UCSD-AML1 (cell line): ENCODE data around the gene RILPL2.
"Not testable (repeated sequence)": the region's sequence is repeated elsewhere in the genome, so short reads cannot be mapped to it uniquely, and the experiment has no call there.

Experiments
- DNase-seq: peaks from one replicate; lab custom pipeline; 2025; ENCODE audit not compliant: unreplicated experiment; lab: John Stamatoyannopoulos, UW

The RILPL2 gene

DNA sequence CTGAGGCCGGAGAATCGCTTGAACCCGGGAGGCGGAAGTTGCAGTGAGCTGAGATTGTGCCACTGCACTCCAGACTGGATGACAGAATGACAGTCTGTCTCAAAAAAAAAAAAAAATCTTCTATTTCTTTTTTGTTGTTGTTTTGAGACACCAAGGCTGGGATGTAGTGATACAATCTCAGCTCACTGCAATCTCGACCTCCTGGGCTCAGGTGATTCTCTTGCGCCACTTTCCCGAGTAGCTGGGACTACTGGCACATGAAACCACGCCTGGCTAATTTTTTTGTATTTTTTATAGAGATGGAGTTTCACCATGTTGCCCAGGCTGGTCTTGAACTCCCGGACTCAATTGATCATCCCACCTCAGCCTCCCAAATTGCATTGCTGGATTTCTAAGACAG is 14.2 kb upstream of the RILPL2 start:
- DNase-seq, result no peak

DNA sequence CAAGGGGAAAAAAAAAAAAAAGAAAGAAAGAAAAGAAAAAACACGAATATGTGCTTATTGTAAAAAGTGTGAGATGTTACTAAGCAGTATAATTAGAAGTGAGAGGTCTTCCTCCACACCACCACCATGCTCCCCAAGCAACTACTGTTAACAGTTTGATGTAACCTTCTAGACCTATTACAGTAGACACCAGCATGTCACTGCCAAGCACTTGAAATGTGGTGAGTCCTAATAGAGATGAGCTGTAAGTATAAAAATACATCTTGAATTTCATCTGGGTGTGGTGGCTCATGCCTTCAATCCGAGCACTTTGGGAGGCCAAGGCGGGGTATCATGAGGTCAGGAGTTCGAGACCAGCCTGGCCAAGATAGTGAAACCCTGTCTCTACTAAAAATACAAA is 13.4 kb upstream of the RILPL2 start:
- DNase-seq, result no peak

DNA sequence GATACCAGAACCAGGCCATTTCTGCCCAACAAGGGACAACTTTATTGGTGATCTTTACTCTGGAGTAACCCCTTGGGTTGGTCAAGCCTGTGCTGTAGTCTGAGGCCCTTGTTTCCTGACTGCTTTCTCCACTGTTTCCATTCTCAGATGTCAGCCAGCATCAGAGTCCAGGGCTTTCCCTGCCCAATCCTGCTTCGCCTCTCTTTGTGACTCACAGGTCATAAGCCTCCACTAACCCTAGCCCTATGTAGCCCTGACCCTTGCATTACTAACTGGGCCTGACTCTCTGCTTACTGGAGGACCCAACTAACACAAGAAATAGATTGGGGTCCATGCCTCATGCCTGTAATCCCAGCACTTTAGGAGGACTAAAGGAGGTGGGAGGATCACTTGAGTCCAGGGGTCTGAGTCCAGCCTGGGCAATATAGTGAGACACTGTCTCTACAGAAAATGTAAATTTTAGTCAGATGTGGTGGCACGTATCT is 12.8 kb upstream of the RILPL2 start:
- no peak for DNase-seq

DNA sequence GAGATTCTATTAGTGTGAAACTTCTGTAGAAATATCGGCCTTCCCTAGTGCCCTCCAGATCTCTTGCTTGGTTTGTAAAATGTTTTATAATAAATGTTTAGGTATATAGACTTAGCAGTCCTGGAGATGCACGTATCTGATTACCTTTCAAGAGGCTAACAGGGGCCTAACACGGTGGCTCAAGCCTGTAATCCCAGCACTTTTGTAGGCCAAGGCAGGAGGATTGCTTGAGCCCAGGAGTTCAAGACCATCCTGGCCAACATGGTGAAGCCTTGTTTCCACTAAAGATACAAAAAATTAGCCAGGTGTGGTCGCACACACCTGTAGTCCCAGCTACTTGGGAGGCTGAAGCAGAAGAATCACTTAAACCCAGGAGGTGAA is 9.8 kb upstream of the RILPL2 start:
- no peak for DNase-seq

DNA sequence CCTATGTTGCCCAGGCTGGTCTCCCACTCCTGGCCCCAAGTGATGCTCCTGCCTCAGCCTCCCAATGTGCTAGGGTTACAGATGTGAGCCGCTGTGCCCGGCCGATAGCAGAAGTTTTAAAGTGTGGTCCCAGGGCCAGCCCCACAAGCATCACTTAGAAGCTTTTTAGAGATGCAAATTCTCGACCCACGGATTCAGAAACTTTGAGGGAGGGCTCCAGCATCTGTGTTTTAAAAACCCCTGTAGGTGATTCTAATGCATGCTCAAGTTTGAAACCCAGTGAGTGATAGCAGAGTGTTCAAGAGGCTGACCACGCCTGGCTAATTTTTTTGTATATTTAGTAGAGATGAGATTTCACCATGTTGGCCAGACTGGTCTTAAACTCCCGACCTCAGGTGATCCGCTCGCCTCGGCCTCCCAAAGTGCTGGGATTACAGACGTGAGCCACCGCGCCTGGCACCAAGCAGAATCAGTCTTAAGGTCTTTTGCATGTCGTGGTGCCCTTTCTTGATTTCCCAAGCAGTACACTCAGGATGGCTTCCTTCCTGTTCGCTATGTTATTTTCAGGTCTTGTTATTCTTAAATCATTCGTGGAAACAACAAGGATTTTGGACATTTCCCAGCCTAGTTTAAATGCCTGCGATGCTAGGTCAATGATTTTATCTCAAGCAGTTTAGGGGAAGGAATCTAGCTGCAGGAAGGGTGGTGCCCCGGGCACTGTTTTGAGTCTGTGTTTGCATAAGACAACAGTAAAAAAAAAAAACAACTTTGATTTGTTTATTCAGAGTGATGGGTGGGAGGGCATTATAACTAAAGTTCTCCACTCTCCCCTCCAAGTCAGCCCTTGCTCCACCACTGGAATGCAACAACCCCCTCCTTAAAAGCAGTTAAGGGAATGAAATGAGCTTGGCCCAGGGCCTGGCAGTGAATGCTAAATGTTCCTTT is 9.2 kb upstream of the RILPL2 start:
- no peak for DNase-seq

DNA sequence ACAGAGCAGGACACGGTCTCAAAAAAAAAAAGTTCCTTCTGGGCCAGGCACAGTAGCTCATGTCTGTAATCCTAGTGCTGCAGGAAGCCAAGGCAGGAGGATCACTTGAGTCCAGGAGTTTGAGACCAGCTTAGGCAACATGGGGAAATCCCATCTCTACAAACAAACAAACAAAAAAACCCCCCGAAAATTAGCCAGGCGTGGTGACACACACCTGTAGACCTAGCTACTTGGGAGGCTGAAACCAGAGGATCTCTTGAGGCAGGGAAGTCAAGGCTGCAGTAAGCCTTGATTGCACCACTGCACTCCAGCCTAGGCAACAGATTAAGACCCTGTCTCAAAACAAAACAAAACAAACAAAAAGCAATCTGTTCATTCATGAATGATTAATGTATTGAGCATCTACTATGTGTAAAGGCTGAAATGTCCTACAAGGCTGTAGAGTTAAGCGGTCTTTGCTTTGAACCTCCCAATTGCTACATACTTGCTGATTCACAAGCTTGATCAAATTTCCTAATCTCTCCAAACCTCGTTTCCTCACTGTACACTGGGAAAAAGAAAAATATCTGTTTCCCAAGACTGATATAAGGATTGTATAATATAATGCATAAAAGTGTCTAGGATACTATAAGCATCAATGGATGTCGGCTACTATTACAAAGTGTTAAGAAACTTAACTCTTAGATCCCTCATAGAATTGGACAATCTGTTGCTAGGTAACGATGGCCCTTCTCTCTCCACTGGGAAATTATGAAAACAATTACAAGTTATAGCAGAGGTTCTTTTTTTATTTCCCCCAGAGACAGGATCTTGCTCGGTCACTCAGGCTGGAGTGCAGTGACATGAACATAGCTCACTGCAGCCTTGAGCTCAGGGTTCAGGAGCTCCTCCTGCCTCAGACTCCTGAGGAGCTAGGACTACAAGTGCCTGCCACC is 7.9 kb upstream of the RILPL2 start:
- no peak for DNase-seq

DNA sequence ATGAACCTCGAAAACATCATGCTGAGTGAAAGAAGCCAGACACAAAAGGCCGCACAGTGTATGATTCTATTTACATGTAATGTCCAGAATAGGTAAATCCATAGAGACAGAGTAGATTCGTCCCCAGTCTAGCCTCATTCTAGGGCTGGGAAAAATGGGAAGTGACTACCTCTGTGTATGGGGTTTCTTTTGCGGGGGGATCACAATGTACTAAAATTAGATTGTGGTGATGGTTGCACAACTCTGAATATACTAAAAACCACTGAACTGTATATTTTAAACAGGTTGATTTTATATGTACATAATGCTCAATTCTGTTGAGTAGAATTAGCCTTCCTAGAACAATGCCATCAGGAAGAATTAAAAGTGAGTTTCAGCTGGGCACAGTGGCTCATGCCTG is 6.3 kb upstream of the RILPL2 start:
- DNase-seq, result no peak

DNA sequence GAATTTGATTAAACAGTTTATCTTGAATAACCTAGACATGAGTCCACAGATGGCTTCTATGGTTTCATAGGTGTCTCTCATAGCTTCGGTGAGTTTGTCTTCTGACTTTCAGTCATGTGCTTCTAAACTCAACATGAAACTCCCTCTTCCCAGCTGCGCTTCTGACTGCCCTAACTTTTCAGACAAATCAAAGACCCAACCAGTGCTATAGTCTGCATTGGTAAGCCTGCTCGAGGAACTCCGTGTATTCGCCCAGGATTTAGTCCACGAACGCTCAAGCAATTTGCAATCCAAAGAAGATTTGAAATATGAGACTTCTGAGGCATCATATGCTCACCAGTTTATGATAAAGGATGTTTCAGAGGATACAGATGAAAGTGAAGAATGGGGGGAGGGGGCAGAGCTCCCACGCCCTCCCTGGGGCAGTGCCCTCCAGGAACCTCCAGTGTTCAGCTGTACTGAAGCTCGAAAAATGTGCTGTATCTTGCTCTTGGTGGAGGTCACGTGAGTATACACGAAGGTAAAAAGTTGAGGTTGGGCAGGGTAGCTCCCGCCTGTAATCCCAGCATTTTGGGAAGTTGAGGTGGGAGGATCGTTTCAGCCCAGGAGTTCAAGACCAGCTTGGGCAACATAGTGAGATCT is 5.2 kb upstream of the RILPL2 start:
- DNase-seq, result no peak

DNA sequence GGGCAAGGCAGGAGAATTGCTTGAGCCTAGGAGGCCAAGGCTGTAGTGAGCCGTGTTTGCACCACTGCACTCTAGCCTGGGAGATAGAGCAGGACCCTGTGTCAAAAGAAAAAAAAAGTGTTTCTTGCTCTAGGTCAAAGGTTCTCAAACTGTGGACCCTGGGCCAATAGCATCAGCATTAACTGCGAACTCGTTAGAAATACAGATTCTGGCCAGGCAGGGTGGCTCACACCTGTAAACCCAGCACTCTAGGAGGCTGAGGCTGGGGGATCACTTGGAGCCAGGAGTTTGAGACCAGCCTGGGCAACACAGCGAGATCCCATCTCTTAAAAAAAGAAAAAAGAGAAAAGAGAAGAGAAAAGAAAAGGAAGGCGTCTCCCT is 858 bp downstream of the RILPL2 start:
- no peak for DNase-seq

DNA sequence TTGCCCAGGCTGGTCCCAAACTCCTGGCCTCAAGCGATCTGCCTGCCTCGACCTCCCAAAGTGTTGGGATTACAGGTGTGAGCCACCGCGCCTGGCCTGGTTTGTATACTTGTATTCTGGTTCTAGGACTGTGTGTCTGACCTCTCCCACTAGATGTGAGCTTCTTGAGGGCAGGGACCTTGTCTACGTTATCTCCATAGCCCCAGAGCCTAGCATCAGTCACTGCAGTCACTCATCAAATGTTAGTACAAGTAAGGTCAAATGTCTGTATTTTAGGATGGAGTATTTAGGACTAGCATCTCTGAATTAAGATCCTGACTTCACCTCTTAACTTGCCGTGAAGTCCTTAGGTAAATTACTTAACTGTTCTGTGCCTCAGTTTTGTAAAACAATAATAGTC is 2.9 kb downstream of the RILPL2 start:
- no peak for DNase-seq

DNA sequence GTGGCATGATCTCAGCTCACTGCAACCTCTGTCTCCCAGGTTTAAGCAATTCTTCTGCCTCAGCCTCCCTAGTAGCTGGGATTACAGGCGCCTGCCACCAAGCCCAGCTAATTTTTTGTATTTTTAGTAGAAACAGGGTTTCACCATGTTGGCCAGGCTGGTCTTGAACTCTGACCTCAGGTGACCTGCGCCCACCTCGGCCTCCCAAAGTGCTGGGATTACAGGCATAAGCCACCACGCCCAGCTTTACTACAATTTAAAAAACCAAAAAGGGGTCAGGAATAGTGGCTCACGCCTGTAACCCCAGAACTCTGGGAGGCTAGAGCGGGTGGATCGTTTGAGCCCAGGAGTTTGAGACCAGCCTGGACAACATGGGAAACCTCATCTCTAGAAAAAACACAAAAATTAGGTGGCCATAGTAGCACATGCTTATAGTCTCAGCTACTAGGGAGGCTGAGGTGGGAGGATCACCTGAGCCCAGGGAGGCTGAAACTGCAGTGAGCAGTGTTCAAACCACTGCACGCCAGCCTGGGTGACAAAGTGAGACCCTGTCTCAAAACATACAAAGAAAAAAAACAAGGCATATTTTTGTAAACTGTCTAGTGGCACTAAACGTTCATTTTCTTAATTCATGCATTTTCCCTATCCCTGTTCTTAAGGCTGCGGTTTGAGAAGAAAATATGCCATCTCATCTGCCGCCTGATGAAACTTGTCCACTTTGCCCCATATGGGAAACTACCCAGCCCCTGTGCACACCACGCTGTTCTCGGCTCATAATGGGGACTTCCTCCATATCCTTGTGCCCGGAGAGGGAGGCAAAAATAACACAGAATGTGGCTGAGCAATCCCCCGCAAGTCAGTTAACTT is 4.3 kb downstream of the RILPL2 start:
- DNase-seq, result peak; percentile 64

DNA sequence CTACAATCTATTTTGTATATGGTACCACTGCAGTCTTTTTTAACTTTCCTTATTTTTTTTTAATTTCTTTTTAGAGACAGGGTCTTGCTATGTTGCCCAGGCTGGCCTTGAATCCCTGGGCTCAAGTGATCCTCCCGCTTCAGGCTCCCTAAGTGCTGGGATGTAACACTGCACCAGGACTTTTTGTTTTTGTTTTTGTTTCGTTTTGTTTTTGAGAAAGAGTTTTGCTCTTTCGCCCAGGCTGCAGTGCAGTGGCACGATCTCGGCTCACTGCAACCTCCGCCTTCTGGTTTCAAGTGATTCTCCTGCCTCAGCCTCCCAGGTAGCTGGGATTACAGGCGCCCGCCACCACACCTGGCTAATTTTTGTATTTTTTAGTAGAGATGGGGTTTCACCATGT is 7.4 kb downstream of the RILPL2 start:
- DNase-seq, result not testable (repeated sequence)

DNA sequence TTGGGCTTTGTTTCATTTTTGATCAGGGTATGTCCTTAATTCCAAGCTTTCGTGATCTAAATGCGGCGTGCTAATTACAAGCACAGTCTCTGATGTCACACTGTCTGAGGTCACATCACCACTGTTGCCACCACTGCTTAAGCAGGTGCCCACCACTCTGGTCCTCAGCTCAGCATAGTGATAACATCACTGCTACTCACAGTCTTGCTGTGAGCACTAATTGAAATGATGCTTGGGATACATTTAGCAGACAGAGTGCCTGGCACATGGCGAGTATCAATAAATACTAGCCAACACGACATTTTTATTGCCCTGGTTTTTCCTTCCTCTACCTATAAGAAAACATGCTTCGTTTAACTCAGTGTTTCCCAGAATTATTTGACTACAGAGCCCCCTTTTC is 7.9 kb downstream of the RILPL2 start:
- no peak for DNase-seq

DNA sequence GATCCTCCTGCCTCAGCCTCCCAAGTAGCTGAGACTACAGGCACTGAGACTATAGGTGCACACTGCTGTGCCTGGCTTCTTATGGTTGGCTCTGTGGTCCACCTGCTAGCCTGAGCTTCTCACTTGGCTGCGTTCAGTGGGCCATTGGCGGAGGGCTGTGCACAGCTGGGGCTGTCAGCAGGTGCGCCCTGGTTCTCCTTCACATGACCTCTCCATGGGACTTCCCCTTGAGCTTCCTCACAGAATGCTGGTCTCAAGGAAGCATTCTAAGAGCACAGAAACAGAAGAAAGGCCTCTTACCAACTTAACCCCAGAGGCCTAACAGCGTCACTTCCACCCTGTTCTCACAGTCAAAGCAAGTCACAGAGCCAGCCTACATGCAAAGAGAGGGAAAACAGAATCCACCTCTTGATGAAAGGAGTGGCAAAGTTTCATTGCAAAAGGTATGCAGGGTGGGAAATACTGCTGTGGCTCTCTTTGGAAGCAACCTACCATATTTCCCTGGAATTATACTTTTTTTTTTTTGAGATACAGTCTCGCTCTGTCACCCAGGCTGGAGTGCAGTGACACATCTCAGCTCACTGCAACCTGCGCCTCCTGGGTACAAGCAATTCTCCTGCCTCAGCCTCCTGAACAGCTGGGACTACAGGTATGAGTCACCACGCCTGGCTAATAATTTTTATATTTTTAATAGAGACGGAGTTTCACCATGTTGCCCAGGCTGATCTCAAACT is 9.3 kb downstream of the RILPL2 start:
- no peak for DNase-seq

DNA sequence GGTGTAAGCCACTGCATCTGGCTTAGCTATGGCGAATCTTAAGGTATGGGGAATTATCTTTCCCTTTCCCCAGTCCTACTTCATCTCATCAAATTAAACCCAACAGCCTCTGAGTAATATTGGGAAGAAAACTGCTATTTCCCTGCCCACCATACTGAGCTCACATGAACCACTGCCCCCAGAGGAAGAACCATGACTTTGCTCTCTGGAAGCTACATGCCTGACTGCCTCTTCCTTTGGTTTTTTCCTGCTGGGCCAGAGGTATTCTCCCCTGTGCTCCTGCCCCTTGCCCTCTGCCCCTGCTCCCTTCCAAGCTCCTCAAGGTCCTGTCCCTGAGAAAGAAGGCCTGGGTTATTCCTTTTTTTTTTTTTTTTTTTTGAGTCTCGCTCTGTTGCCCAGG is 15.2 kb downstream of the RILPL2 start:
- no peak for DNase-seq

DNA sequence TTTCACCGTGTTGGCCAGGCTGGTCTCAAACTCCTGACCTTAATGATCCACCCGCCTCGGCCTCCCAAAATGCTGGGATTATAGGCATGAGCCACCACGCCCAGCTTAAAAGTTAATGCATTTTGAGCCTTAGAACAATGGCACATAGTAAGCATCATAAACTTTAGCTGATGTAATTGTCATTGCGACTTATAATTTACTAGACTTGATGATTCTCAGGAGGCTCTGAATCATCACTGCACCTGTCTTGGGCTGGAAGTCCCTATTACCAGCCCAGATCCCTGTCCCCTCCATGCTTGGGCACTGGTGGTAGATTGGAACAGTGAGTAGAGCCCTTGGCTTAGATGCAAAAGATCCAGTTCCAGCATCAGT is 26.5 kb downstream of the RILPL2 start:
- no peak for DNase-seq

DNA sequence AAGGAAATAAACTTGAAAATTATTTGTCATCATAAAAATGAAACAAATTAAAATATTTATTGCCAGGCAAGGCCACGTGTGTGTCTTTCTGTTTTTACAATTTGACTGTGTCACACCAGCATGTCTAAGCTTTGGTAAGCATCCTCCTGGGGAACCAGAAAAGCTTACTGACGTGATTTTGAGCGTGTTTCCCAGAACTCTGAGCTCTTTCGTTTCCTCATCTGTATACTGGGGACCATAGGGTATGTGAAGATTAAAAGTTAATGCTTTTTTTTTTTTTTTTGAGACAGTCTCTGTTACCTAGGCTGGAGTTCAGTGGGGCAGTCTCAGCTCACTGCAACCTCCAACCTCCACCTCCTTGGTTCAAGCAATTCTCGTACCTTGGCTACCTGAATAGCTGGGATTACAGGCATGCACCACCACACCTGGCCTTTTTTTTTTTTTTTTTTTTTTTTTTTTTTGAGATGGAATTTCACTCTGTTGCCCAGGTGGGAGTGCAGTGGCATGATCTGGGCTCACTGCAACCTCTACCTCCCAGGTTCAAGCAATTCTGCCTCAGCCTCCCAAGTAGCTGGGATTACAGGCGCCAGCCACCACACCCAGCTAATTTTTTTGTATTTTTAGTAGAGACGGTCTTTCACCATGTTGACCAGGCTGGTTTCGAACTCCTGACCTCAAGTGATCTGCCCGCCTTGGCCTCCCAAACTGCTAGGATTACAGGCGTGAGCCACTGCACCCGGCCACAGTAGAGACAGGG is 27.0 kb downstream of the RILPL2 start:
- DNase-seq, result not testable (repeated sequence)

DNA sequence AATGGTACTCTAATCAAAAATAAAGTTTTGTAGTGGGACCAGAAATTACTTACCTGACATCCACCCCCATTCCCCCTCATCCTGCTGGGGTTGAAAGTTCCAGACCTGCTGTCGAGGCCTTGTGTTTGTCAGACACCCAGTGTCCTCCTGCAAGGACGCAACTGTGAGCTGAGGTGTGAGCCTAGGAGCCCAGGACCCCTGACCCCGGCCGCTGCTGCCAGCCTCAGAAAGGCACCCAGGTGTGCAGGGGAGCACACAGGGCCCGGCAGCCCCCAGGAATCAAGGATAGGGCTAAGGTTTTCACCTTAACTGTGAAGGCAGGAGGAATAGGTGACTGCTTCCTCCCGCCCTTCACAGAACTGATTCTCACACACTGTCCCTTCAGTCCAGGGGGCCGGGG is 27.9 kb downstream of the RILPL2 start:
- DNase-seq, result not testable (repeated sequence)

DNA sequence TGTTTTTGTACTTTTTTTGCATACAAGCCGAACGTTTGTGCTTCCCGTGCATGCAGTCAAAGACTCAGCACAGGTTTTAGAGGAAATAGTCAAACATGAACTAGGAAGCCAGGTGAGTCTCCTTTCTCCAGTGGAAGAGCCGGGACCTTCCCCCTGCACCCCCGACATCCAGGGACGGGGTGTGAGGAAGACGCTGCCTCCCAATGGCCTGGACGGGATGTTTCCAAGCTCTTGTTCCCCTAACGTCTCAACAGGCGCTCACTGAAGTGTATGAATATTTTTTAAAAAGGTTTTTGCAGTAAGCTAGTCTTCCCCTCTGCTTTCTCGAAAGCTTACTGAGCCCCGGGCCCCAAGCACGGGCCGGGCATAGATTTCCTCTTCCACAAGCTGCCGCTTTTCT is 28.6 kb downstream of the RILPL2 start:
- not testable (repeated sequence) for DNase-seq
